A673 (cell line): ENCODE results near the gene MEGF11.

ENCODE experiments used
- CTCF ChIP-seq: fragments of 300-800, 200-600 bp; sonication (generic); conservative IDR thresholded peaks from 2 replicates; pipeline ENCODE4 v1.5.1; 2017; ENCODE audit warnings: low read depth, mild to moderate bottlenecking, antibody characterized with exemption, low read length, moderate library complexity, mixed read lengths
- EZH2 ChIP-seq: fragments of 200-600 bp; sonication (generic); IDR thresholded peaks from 2 replicates; pipeline ENCODE4 v1.6.1; 2017; ENCODE audit warnings: borderline replicate concordance, low read depth, mild to moderate bottlenecking, mixed read lengths, antibody characterized with exemption, low read length; ENCODE audit not compliant: poor library complexity, severe bottlenecking

GRCh38 chr15:65990298-65990981, 263.1 kb downstream of the MEGF11 start:
- no peak for TF ChIP-seq CTCF
- TF ChIP-seq EZH2: no peak
